Right cardiac atrium (tissue), 5 donors: ENCODE results near the gene MKI67. TPM values are rescaled to one million over a fixed set of nuclear protein-coding genes. Genes with fewer than 3 reads are reported as not detected.

ENCODE experiments used
- ATAC-seq, 2 donors: fragments of 200-7000 bp; cut with Tn5 transposase; one replicate each; pipeline versions ENCODE4 v1.8.0 to v1.9.1; 2020; ENCODE audit warnings: moderate library complexity in 2 of 2, mild to moderate bottlenecking in 1 of 2
- DNase-seq, 3 donors: peaks; one replicate each; pipeline ENCODE4 v3.0.0-alpha.2; 2020
- H3K27ac ChIP-seq: one replicate; pipeline ENCODE4 v1.5.1; 2013; ENCODE audit warnings: mild to moderate bottlenecking, low read length, control low read depth, moderate library complexity
- H3K27me3 ChIP-seq: one replicate; pipeline ENCODE4 v1.6.1; 2013; ENCODE audit not compliant: control insufficient read depth, insufficient read depth
- H3K4me1 ChIP-seq: one replicate; pipeline ENCODE4 v1.6.1; 2013; ENCODE audit warnings: low read length; ENCODE audit not compliant: control insufficient read depth, insufficient read depth
- H3K4me3 ChIP-seq: one replicate; pipeline ENCODE4 v1.5.1; 2013; ENCODE audit warnings: low read length, control low read depth
- H3K9me3 ChIP-seq: one replicate; pipeline ENCODE4 v1.6.1; 2013; ENCODE audit warnings: low read length; ENCODE audit not compliant: control insufficient read depth
- whole genome bisulfite sequencing: extraction: QIAGEN DNeasy Blood & Tissue Kit; methylation state at CpG from one replicate; pipeline ENCODE4 v1.1.7; 2013; 5-methylcytosine and 5-hydroxymethylcytosine counted together
- intact Hi-C, 4 donors: fragments of 100-400 bp; cut with DNase I; formaldehyde crosslinking; loops; one replicate each; pipeline versions ENCODE4 v1.11.0 to v1.14.0; 2022 to 2023
- polyA plus RNA-seq: library from polyadenylated mRNA; stranded (reverse); fragments of 200-250 nt; gene quantifications from one replicate; pipeline ENCODE4 v1.2.3, GENCODE V29; 2013
- total RNA-seq, 4 donors: library from RNA; stranded (reverse); fragmentation: NEBNext Ultra II Directional; extraction: Animal tissue kit (Norgen Biotek cat#: 25700); gene quantifications; one replicate each; pipeline ENCODE4 v1.2.1, GENCODE V29; 2021
- donor health status: healthy with polysubstance abuse.
- donor health status: DM: no; HTN: yes; CAD: no.
- donor health status: DM: no; HTN: no; CAD: no.
- donor health status: DM: no; HTN: yes; CAD: no; lungs with severe emphysema.
- donor health status: DM: yes; HTN: yes; CAD: no.

The MKI67 gene
- total and polyA plus RNA-seq, 5 donors = 0.05 to 4.9 (median 0.45) TPM

GRCh38 chr10:128048819-128049210 is 77.4 kb downstream of the MKI67 start:
- Histone ChIP-seq H3K4me1 (peaks cover 7% of the 10 kb centered on the region), H3K9me3 (no peaks in the 10 kb centered on the region), H3K4me3 (peak overlapping the region; percentile 1), H3K27me3 (no peaks in the 10 kb centered on the region), H3K27ac (no peak overlapping the region)
- 49% methylated on average over 6 of the region's 6 CpGs for WGBS
- ATAC-seq (no peak), DNase-seq (no peak)
- intact Hi-C loops = no loop called here

- peak in 1 of 3 donors; percentile 11 for DNase-seq
- H3K9me3 ChIP-seq = no peaks in the 10 kb centered on the region
- ATAC-seq = peak; percentile 85
- H3K4me1 ChIP-seq = peaks cover 7% of the 10 kb centered on the region
- intact Hi-C loops = no loop called here
- WGBS = 9% methylated on average over 21 of the region's 21 CpGs
- peak overlapping the region; percentile 24 for H3K4me3 ChIP-seq
- H3K27me3 ChIP-seq = no peaks in the 10 kb centered on the region
- H3K27ac ChIP-seq = peak overlapping the region; percentile 61
These were observed 78.0 kb downstream of the MKI67 start for GRCh38 chr10:128047991-128048818.

- H3K9me3 ChIP-seq = no peaks in the 10 kb centered on the region
- H3K27me3 ChIP-seq = no peaks in the 10 kb centered on the region
- 48% methylated on average over 17 of the region's 17 CpGs for WGBS
- H3K27ac ChIP-seq = peak overlapping the region; percentile 61
- ATAC-seq = peak; percentile 84 to 89
- H3K4me3 ChIP-seq = peak overlapping the region; percentile 24
- DNase-seq = peak; percentile 72 to 86 (median 85)
- peaks cover 7% of the 10 kb centered on the region for H3K4me1 ChIP-seq
- intact Hi-C loops = no loop called here
These were observed 78.9 kb downstream of the MKI67 start for GRCh38 chr10:128047351-128047750.

GRCh38 chr10:128046953-128047290 is 79.3 kb downstream of the MKI67 start:
- no peaks in the 10 kb centered on the region for H3K27me3 ChIP-seq
- H3K4me1 ChIP-seq = peaks cover 7% of the 10 kb centered on the region
- intact Hi-C loops = no loop called here
- ATAC-seq = no peak
- 92% methylated on average over 10 of the region's 10 CpGs for WGBS
- H3K27ac ChIP-seq = no peak overlapping the region
- no peak overlapping the region for H3K4me3 ChIP-seq
- peak in 1 of 3 donors; percentile 48 for DNase-seq
- no peaks in the 10 kb centered on the region for H3K9me3 ChIP-seq

Other genes starting within 250 kb of the MKI67 start
- gene CLRN3, start 233.5 kb downstream of the MKI67 start, total RNA-seq = not detected
- gene CLRN3, start 233.5 kb downstream of the MKI67 start, polyA plus RNA-seq = not detected
- gene PTPRE, start 219.3 kb downstream of the MKI67 start, total RNA-seq = 10 to 100 TPM; 11.2 to 21.1 (median 13.8) TPM
- 6.7 TPM for gene PTPRE, start 219.3 kb downstream of the MKI67 start, polyA plus RNA-seq